H9 (cell line): Measurements from ENCODE around the gene CADM1. TPM values are rescaled to one million over a fixed set of nuclear protein-coding genes. Genes with fewer than 3 reads are reported as not detected.

Experiments
- DNase-seq: peaks from one replicate; pipeline ENCODE4 v3.0.0-alpha.2; 2017
- H2AFZ ChIP-seq: one replicate; pipeline ENCODE4 v1.6.1; 2013; ENCODE audit warnings: mild to moderate bottlenecking, low read length, control low read depth, moderate library complexity
- H2AK5ac ChIP-seq: 2 replicates; pipeline ENCODE4 v1.6.1; 2013; ENCODE audit warnings: low read length, control low read depth, mixed read lengths; ENCODE audit not compliant: insufficient read length
- H2BK120ac ChIP-seq: one replicate; pipeline ENCODE4 v1.6.1; 2013; ENCODE audit warnings: low read depth, mild to moderate bottlenecking, low read length, control low read depth, inconsistent platforms; ENCODE audit not compliant: poor library complexity, severe bottlenecking
- H2BK12ac ChIP-seq: 2 replicates; pipeline ENCODE4 v1.6.1; 2013; ENCODE audit warnings: low read length, control low read depth, mixed read lengths, low read depth; ENCODE audit not compliant: insufficient read length
- H2BK15ac ChIP-seq: 2 replicates; pipeline ENCODE4 v1.6.1; 2013; ENCODE audit warnings: low read depth, low read length, control low read depth
- H2BK20ac ChIP-seq: one replicate; pipeline ENCODE4 v1.6.1; 2013; ENCODE audit warnings: low read depth, mild to moderate bottlenecking, low read length, control low read depth, inconsistent platforms; ENCODE audit not compliant: poor library complexity, severe bottlenecking
- H2BK5ac ChIP-seq: 2 replicates; pipeline ENCODE4 v1.6.1; 2013; ENCODE audit warnings: low read length, control low read depth, mixed read lengths; ENCODE audit not compliant: insufficient read length
- H3K14ac ChIP-seq: 2 replicates; pipeline ENCODE4 v1.6.1; 2013; ENCODE audit warnings: low read length, control low read depth; ENCODE audit not compliant: insufficient read depth
- H3K18ac ChIP-seq: 2 replicates; pipeline ENCODE4 v1.6.1; 2013; ENCODE audit warnings: low read depth, mild to moderate bottlenecking, mixed read lengths, low read length, control low read depth; ENCODE audit not compliant: insufficient read length
- H3K23ac ChIP-seq: 2 replicates; pipeline ENCODE4 v1.6.1; 2013; ENCODE audit warnings: low read length, control low read depth, mixed read lengths, low read depth; ENCODE audit not compliant: insufficient read length
- H3K23me2 ChIP-seq: 2 replicates; pipeline ENCODE4 v1.6.1; 2013; ENCODE audit warnings: low read depth, mild to moderate bottlenecking, mixed read lengths, low read length, control low read depth; ENCODE audit not compliant: insufficient read length, poor library complexity, severe bottlenecking
- H3K27ac ChIP-seq: 2 replicates; pipeline ENCODE4 v1.5.1; 2013; ENCODE audit warnings: low read length, control low read depth, mixed read lengths, low read depth; ENCODE audit not compliant: insufficient read length
- H3K27me3 ChIP-seq: 2 replicates; pipeline ENCODE4 v1.6.1; 2013; ENCODE audit warnings: low read length, control low read depth, inconsistent platforms; ENCODE audit not compliant: insufficient read depth
- H3K4ac ChIP-seq: 2 replicates; pipeline ENCODE4 v1.6.1; 2013; ENCODE audit warnings: low read depth, mild to moderate bottlenecking, control low read depth, inconsistent platforms, low read length, moderate library complexity
- H3K4me1 ChIP-seq: 2 replicates; pipeline ENCODE4 v1.6.1; 2013; ENCODE audit warnings: low read length, control low read depth, inconsistent platforms; ENCODE audit not compliant: insufficient read depth
- H3K4me2 ChIP-seq: 2 replicates; pipeline ENCODE4 v1.6.1; 2013; ENCODE audit warnings: low read length, control low read depth, mixed read lengths; ENCODE audit not compliant: insufficient read length, insufficient read depth
- H3K56ac ChIP-seq: 2 replicates; pipeline ENCODE4 v1.6.1; 2013; ENCODE audit warnings: low read depth, mild to moderate bottlenecking, mixed read lengths, low read length, control low read depth; ENCODE audit not compliant: insufficient read length
- H3K79me1 ChIP-seq: 2 replicates; pipeline ENCODE4 v1.6.1; 2013; ENCODE audit warnings: low read depth, mild to moderate bottlenecking, moderate library complexity, low read length, control low read depth, inconsistent platforms; ENCODE audit not compliant: insufficient read depth, poor library complexity, severe bottlenecking
- H3K79me2 ChIP-seq: 2 replicates; pipeline ENCODE4 v1.6.1; 2013; ENCODE audit warnings: low read length, control low read depth, inconsistent platforms; ENCODE audit not compliant: insufficient read depth
- H3K9ac ChIP-seq: 2 replicates; pipeline ENCODE4 v1.6.1; 2013; ENCODE audit warnings: low read length, control low read depth, mixed read lengths; ENCODE audit not compliant: insufficient read length; ENCODE audit errors: extremely low read depth
- H3K9me3 ChIP-seq: one replicate; pipeline ENCODE4 v1.6.1; 2013; ENCODE audit warnings: low read depth, low read length, inconsistent platforms; ENCODE audit not compliant: control insufficient read depth
- H3T11ph ChIP-seq: one replicate; pipeline ENCODE4 v1.6.1; 2013; ENCODE audit warnings: mild to moderate bottlenecking, low read length, control low read depth, inconsistent platforms
- H4K20me1 ChIP-seq: one replicate; pipeline ENCODE4 v1.6.1; 2013; ENCODE audit not compliant: control insufficient read depth, insufficient read length, insufficient read depth
- H4K5ac ChIP-seq: 2 replicates; pipeline ENCODE4 v1.6.1; 2013; ENCODE audit warnings: low read depth, mild to moderate bottlenecking, mixed read lengths, low read length, control low read depth; ENCODE audit not compliant: insufficient read length
- H4K8ac ChIP-seq: replicated peaks from 2 replicates; pipeline ENCODE4 v1.6.1; 2013; ENCODE audit warnings: low read length, control low read depth, mixed read lengths, low read depth; ENCODE audit not compliant: insufficient read length
- H4K91ac ChIP-seq: 2 replicates; pipeline ENCODE4 v1.6.1; 2013; ENCODE audit warnings: low read depth, mild to moderate bottlenecking, moderate library complexity, mixed read lengths, low read length, control low read depth; ENCODE audit not compliant: insufficient read length
- H3K27ac Mint-ChIP-seq, 3 experiments: 2 replicates in 2 of 3; 3 replicates in 1 of 3; pipeline ENCODE4 v1.8.0; 2020 to 2021; ENCODE audit warnings: mixed read lengths in 3 of 3, mild to moderate bottlenecking in 1 of 3, moderate library complexity in 1 of 3
- H3K27me3 Mint-ChIP-seq: 2 replicates; pipeline ENCODE4 v1.8.0; 2021; ENCODE audit warnings: low read depth, mild to moderate bottlenecking, moderate library complexity, mixed read lengths
- H3K36me3 Mint-ChIP-seq, 3 experiments: 2 replicates in 2 of 3; 3 replicates in 1 of 3; pipeline ENCODE4 v1.8.0; 2020 to 2021; ENCODE audit warnings: low read depth in 3 of 3, mixed read lengths in 3 of 3; ENCODE audit not compliant: insufficient read depth in 1 of 3
- H3K4me1 Mint-ChIP-seq, 2 experiments: 2 replicates each; pipeline ENCODE4 v1.8.0; 2020; ENCODE audit warnings: mixed read lengths in 2 of 2
- H3K4me3 Mint-ChIP-seq, 2 experiments: 2 replicates in 1 of 2; 3 replicates in 1 of 2; pipeline ENCODE4 v1.8.0; 2020 to 2021; ENCODE audit warnings: mild to moderate bottlenecking in 2 of 2, mixed read lengths in 2 of 2, moderate library complexity in 1 of 2
- H3K9me3 Mint-ChIP-seq, 2 experiments: 2 replicates in 1 of 2; 3 replicates in 1 of 2; pipeline ENCODE4 v1.8.0; 2020; ENCODE audit warnings: mild to moderate bottlenecking in 2 of 2, mixed read lengths in 2 of 2, moderate library complexity in 1 of 2
- CTCF ChIP-seq: fragments of 200-600 bp; sonication (generic); conservative IDR thresholded peaks from 3 replicates; pipeline ENCODE4 v1.8.0; 2021; ENCODE audit warnings: antibody characterized with exemption, mild to moderate bottlenecking
- WGBS: extraction: QIAGEN DNeasy Blood & Tissue Kit; methylation state at CpG from one replicate; pipeline ENCODE4 v1.1.7; 2013; ENCODE audit warnings: missing lambda C conversion rate, low lambda C conversion rate, mixed read lengths; ENCODE audit not compliant: insufficient read length; ENCODE audit errors: extremely low coverage; 5-methylcytosine and 5-hydroxymethylcytosine counted together
- total RNA-seq: library from RNA; stranded (reverse); gene quantifications from 2 replicates; pipeline ENCODE4 v1.2.1, GENCODE V29; 2021

Gene CADM1
- total RNA-seq, 1 experiment from 2014 or later, result 11.9 TPM

GRCh38 chr11:115421352-115421991 is 82.7 kb downstream of the CADM1 start:
- Histone ChIP-seq H3K4me2 (no peak overlapping the region), H3K79me1 (no peaks in the 10 kb centered on the region), H3K14ac (no peak overlapping the region), H2BK12ac (no peak overlapping the region), H2AK5ac (no peak overlapping the region), H3K27me3 (no peaks in the 10 kb centered on the region), H4K5ac (no peak overlapping the region), H3K79me2 (no peaks in the 10 kb centered on the region), H2BK15ac (no peak overlapping the region), H2BK20ac (no peak overlapping the region), H3K9me3 (no peaks in the 10 kb centered on the region), H3K4me1 (peaks cover 3% of the 10 kb centered on the region; the same call in 1 of the 2 replicates), H2BK5ac (no peak overlapping the region), H3T11ph (no peak overlapping the region), H3K4ac (no peak overlapping the region), H3K9ac (no peak overlapping the region), H3K18ac (no peak overlapping the region), H4K91ac (no peak overlapping the region), H4K8ac (no peak overlapping the region), H3K23ac (no peak overlapping the region), H4K20me1 (no peaks in the 10 kb centered on the region), H3K23me2 (no peaks in the 10 kb centered on the region), H3K27ac (no peak overlapping the region), H2AFZ (no peak overlapping the region), H3K56ac (no peak overlapping the region), H2BK120ac (no peak overlapping the region)
- Mint-ChIP-seq H3K36me3 (no peaks in the 10 kb centered on the region), H3K4me1 (peaks cover 26 to 40% of the 10 kb centered on the region in 2 experiments), H3K4me3 (no peak overlapping the region), H3K27me3 (no peaks in the 10 kb centered on the region), H3K9me3 (no peaks in the 10 kb centered on the region), H3K27ac (no peak overlapping the region)
- no peak for TF ChIP-seq CTCF
- DNase-seq, result no peak
- no CpG with 5 or more reads among the region's 9 CpGs for WGBS
